ENCODE data around the gene IGFN1. TPM values are rescaled to one million over a fixed set of nuclear protein-coding genes. Genes with fewer than 3 reads are reported as not detected.
"Not testable (repeated sequence)": the region's sequence is repeated elsewhere in the genome, so short reads cannot be mapped to it uniquely, and the experiment has no call there.

Gene IGFN1
- total RNA-seq, 1 experiment from 2014 or later: not detected

GRCh38 chr1:201157949-201158348 lies 32.7 kb upstream of the IGFN1 start:
- no peak overlapping the region for H4K91ac ChIP-seq (ENCODE audit: insufficient read length, low read depth, low read length)
- H3K18ac ChIP-seq (ENCODE audit: insufficient read length, low read depth, low read length): no peak overlapping the region
- WGBS (ENCODE audit: extremely low coverage, insufficient read length, low lambda C conversion rate): no CpG with 5 or more reads among the region's 2 CpGs
- H3K4me3 Mint-ChIP-seq: no peak overlapping the region
- no peak overlapping the region for H2AFZ ChIP-seq (ENCODE audit: low read length)
- H3K4ac ChIP-seq (ENCODE audit: low read depth, low read length): no peak overlapping the region
- H3K23me2 ChIP-seq (ENCODE audit: insufficient read length, low read depth, low read length, poor library complexity, severe bottlenecking): no peaks in the 10 kb centered on the region
- no peak overlapping the region for H3K23ac ChIP-seq (ENCODE audit: insufficient read length, low read depth, low read length)
- peaks cover 5% of the 10 kb centered on the region; the same call in 1 of the 2 replicates for H3K27me3 Mint-ChIP-seq (ENCODE audit: low read depth)
- DNase-seq: no peak
- peaks cover 0 to 4% (median 0%) of the 10 kb centered on the region in 3 experiments; a peak in 2 of 7 replicates for H3K36me3 Mint-ChIP-seq (ENCODE audit: insufficient read depth in 1 of 3, low read depth in 3 of 3)
- peaks cover 2% of the 10 kb centered on the region for H4K20me1 ChIP-seq (ENCODE audit: control insufficient read depth, insufficient read depth, insufficient read length)
- peaks cover 4% of the 10 kb centered on the region; the same call in 1 of the 2 replicates for H3K4me1 ChIP-seq (ENCODE audit: insufficient read depth, low read length)
- H3K27ac ChIP-seq (ENCODE audit: insufficient read length, low read depth, low read length): no peak overlapping the region
- H3K79me1 ChIP-seq (ENCODE audit: insufficient read depth, low read depth, low read length, poor library complexity, severe bottlenecking): no peaks in the 10 kb centered on the region
- no peaks in the 10 kb centered on the region for H3K9me3 ChIP-seq (ENCODE audit: control insufficient read depth, low read depth, low read length)
- H3K27ac Mint-ChIP-seq: peak overlapping the region in 1 of 3 experiments; percentile 12; a peak in 1 of 7 replicates
- no peak overlapping the region for H2BK20ac ChIP-seq (ENCODE audit: low read depth, low read length, poor library complexity, severe bottlenecking)
- H3K14ac ChIP-seq (ENCODE audit: insufficient read depth, low read length): no peak overlapping the region
- no peak overlapping the region for H2AK5ac ChIP-seq (ENCODE audit: insufficient read length, low read length)
- no peak overlapping the region for H2BK12ac ChIP-seq (ENCODE audit: insufficient read length, low read depth, low read length)
- no peak overlapping the region for H4K5ac ChIP-seq (ENCODE audit: insufficient read length, low read depth, low read length)
- H3K27me3 ChIP-seq (ENCODE audit: insufficient read depth, low read length): no peaks in the 10 kb centered on the region
- TF ChIP-seq CTCF (conservative IDR thresholded peaks at IDR 0.05): no peak
- no peak overlapping the region for H3K4me2 ChIP-seq (ENCODE audit: insufficient read depth, insufficient read length, low read length)
- H3K56ac ChIP-seq (ENCODE audit: insufficient read length, low read depth, low read length): no peak overlapping the region
- H2BK15ac ChIP-seq (ENCODE audit: low read depth, low read length): no peak overlapping the region
- no peak overlapping the region for H2BK120ac ChIP-seq (ENCODE audit: low read depth, low read length, poor library complexity, severe bottlenecking)
- H3K79me2 ChIP-seq (ENCODE audit: insufficient read depth, low read length): no peaks in the 10 kb centered on the region
- H3T11ph ChIP-seq (ENCODE audit: low read length): no peak overlapping the region
- H2BK5ac ChIP-seq (ENCODE audit: insufficient read length, low read length): no peak overlapping the region
- H4K8ac ChIP-seq (replicated peaks; ENCODE audit: insufficient read length, low read depth, low read length): no peak overlapping the region
- H3K9me3 Mint-ChIP-seq: no peaks in the 10 kb centered on the region
- H3K4me1 Mint-ChIP-seq: peaks cover 14 to 17% of the 10 kb centered on the region in 2 experiments
- no peak overlapping the region for H3K9ac ChIP-seq (ENCODE audit: extremely low read depth, insufficient read length, low read length)

GRCh38 chr1:201163036-201163435 lies 27.6 kb upstream of the IGFN1 start:
- H2BK5ac ChIP-seq (ENCODE audit: insufficient read length, low read length); H3K56ac ChIP-seq (ENCODE audit: insufficient read length, low read depth, low read length); H3K27ac ChIP-seq (ENCODE audit: insufficient read length, low read depth, low read length); H3K9me3 Mint-ChIP-seq; H2AFZ ChIP-seq (ENCODE audit: low read length); H3T11ph ChIP-seq (ENCODE audit: low read length); H3K4me2 ChIP-seq (ENCODE audit: insufficient read depth, insufficient read length, low read length); H3K79me1 ChIP-seq (ENCODE audit: insufficient read depth, low read depth, low read length, poor library complexity, severe bottlenecking); H3K4me1 ChIP-seq (ENCODE audit: insufficient read depth, low read length); H4K91ac ChIP-seq (ENCODE audit: insufficient read length, low read depth, low read length); H2BK20ac ChIP-seq (ENCODE audit: low read depth, low read length, poor library complexity, severe bottlenecking); H3K4me1 Mint-ChIP-seq; H3K4ac ChIP-seq (ENCODE audit: low read depth, low read length); H3K14ac ChIP-seq (ENCODE audit: insufficient read depth, low read length); H2BK120ac ChIP-seq (ENCODE audit: low read depth, low read length, poor library complexity, severe bottlenecking); H2BK15ac ChIP-seq (ENCODE audit: low read depth, low read length); H4K8ac ChIP-seq (replicated peaks; ENCODE audit: insufficient read length, low read depth, low read length); DNase-seq; H4K20me1 ChIP-seq (ENCODE audit: control insufficient read depth, insufficient read depth, insufficient read length); H3K79me2 ChIP-seq (ENCODE audit: insufficient read depth, low read length); H3K18ac ChIP-seq (ENCODE audit: insufficient read length, low read depth, low read length); H4K5ac ChIP-seq (ENCODE audit: insufficient read length, low read depth, low read length); H3K23ac ChIP-seq (ENCODE audit: insufficient read length, low read depth, low read length); H3K9ac ChIP-seq (ENCODE audit: extremely low read depth, insufficient read length, low read length); H3K36me3 Mint-ChIP-seq (ENCODE audit: insufficient read depth in 1 of 3, low read depth in 3 of 3); H3K27me3 Mint-ChIP-seq (ENCODE audit: low read depth); H2AK5ac ChIP-seq (ENCODE audit: insufficient read length, low read length); H3K27ac Mint-ChIP-seq; H2BK12ac ChIP-seq (ENCODE audit: insufficient read length, low read depth, low read length); H3K27me3 ChIP-seq (ENCODE audit: insufficient read depth, low read length); H3K23me2 ChIP-seq (ENCODE audit: insufficient read length, low read depth, low read length, poor library complexity, severe bottlenecking); H3K4me3 Mint-ChIP-seq; H3K9me3 ChIP-seq (ENCODE audit: control insufficient read depth, low read depth, low read length): not testable (repeated sequence)
- WGBS (ENCODE audit: extremely low coverage, insufficient read length, low lambda C conversion rate): no CpG with 5 or more reads among the region's 8 CpGs
